HEK293 (cell line): ENCODE results near the gene STT3A.

Source experiments
- AEBP2 ChIP-seq: fragments of 450-650 bp; formaldehyde crosslinking; IDR thresholded peaks from 2 replicates; pipeline ENCODE4 v1.5.1; 2016; ENCODE audit warnings: missing biosample characterization, missing genetic modification characterization, borderline replicate concordance
- CTCF ChIP-seq: fragments of 450-650 bp; formaldehyde crosslinking; IDR thresholded peaks from 2 replicates; pipeline ENCODE4 v1.5.1; 2016; ENCODE audit warnings: missing biosample characterization, missing genetic modification characterization
- GLI4 ChIP-seq: fragments of 450-650 bp; formaldehyde crosslinking; IDR thresholded peaks from 2 replicates; pipeline ENCODE4 v1.5.1; 2016; ENCODE audit warnings: missing biosample characterization, missing genetic modification characterization
- GLIS1 ChIP-seq: fragments of 450-650 bp; formaldehyde crosslinking; IDR thresholded peaks from 2 replicates; pipeline ENCODE4 v1.5.1; 2016; ENCODE audit warnings: missing biosample characterization, missing genetic modification characterization
- HIC1 ChIP-seq: fragments of 450-650 bp; formaldehyde crosslinking; IDR thresholded peaks from 2 replicates; pipeline ENCODE4 v1.5.1; 2016; ENCODE audit warnings: missing biosample characterization, missing genetic modification characterization
- IKZF3 ChIP-seq: fragments of 450-650 bp; IDR thresholded peaks from 2 replicates; pipeline ENCODE4 v1.5.0; 2018; ENCODE audit warnings: missing biosample characterization, mild to moderate bottlenecking, missing genetic modification characterization, moderate library complexity
- PRDM1 ChIP-seq: fragments of 450-650 bp; formaldehyde crosslinking; IDR thresholded peaks from 2 replicates; pipeline ENCODE4; 2016; ENCODE audit warnings: missing biosample characterization, missing genetic modification characterization
- REPIN1 ChIP-seq: fragments of 450-650 bp; formaldehyde crosslinking; IDR thresholded peaks from 2 replicates; pipeline ENCODE4 v1.5.1; 2017; ENCODE audit warnings: missing biosample characterization, missing genetic modification characterization, low read depth
- REST ChIP-seq: fragments of 450-650 bp; formaldehyde crosslinking; IDR thresholded peaks from 2 replicates; pipeline ENCODE4 v1.5.1; 2016; ENCODE audit warnings: missing biosample characterization, missing genetic modification characterization
- SP2 ChIP-seq: fragments of 450-650 bp; formaldehyde crosslinking; IDR thresholded peaks from 2 replicates; pipeline ENCODE4 v1.5.1; 2016; ENCODE audit warnings: missing biosample characterization, missing genetic modification characterization
- ZNF175 ChIP-seq: fragments of 450-650 bp; formaldehyde crosslinking; IDR thresholded peaks from 2 replicates; pipeline ENCODE4 v1.5.1; 2016; ENCODE audit warnings: missing biosample characterization, missing genetic modification characterization
- ZNF223 ChIP-seq: fragments of 450-650 bp; formaldehyde crosslinking; IDR thresholded peaks from 2 replicates; pipeline ENCODE4 v1.5.1; 2016; ENCODE audit warnings: missing biosample characterization, missing genetic modification characterization
- ZNF274 ChIP-seq, 2 experiments: fragments of 200-500 bp in 1 of 2; fragments of 450-650 bp in 1 of 2; sonication (Bioruptor generic) in 1 of 2; formaldehyde crosslinking in 1 of 2; IDR thresholded peaks; 2 replicates each; pipeline versions ENCODE4 v1.5.1 to v1.6.1; 2014 to 2016; ENCODE audit warnings: borderline replicate concordance in 1 of 2, inconsistent platforms in 1 of 2, low read length in 1 of 2, missing biosample characterization in 1 of 2, missing genetic modification characterization in 1 of 2
- ZNF398 ChIP-seq: fragments of 450-650 bp; formaldehyde crosslinking; IDR thresholded peaks from 2 replicates; pipeline ENCODE4 v1.5.1; 2017; ENCODE audit warnings: missing biosample characterization, missing genetic modification characterization
- ZNF514 ChIP-seq: fragments of 450-650 bp; formaldehyde crosslinking; IDR thresholded peaks from 2 replicates; pipeline ENCODE4 v1.5.1; 2016; ENCODE audit warnings: missing biosample characterization, missing genetic modification characterization
- ZNF621 ChIP-seq: fragments of 450-650 bp; formaldehyde crosslinking; IDR thresholded peaks from 2 replicates; pipeline ENCODE4 v1.5.1; 2017; ENCODE audit warnings: missing biosample characterization, missing genetic modification characterization
- ZNF707 ChIP-seq: fragments of 450-650 bp; formaldehyde crosslinking; IDR thresholded peaks from 2 replicates; pipeline ENCODE4 v1.5.1; 2016; ENCODE audit warnings: missing biosample characterization, missing genetic modification characterization
- ZNF776 ChIP-seq: fragments of 450-650 bp; formaldehyde crosslinking; IDR thresholded peaks from 2 replicates; pipeline ENCODE4 v1.5.0; 2017; ENCODE audit warnings: missing biosample characterization, missing genetic modification characterization, borderline replicate concordance
- ZNF792 ChIP-seq: fragments of 450-650 bp; formaldehyde crosslinking; IDR thresholded peaks from 2 replicates; pipeline ENCODE4 v1.5.1; 2016; ENCODE audit warnings: missing biosample characterization, missing genetic modification characterization
- ZSCAN18 ChIP-seq: fragments of 450-650 bp; formaldehyde crosslinking; IDR thresholded peaks from 2 replicates; pipeline ENCODE4 v1.5.1; 2016; ENCODE audit warnings: missing biosample characterization, missing genetic modification characterization
- ZXDB ChIP-seq: fragments of 450-650 bp; formaldehyde crosslinking; IDR thresholded peaks from 2 replicates; pipeline ENCODE4 v1.5.1; 2016; ENCODE audit warnings: missing biosample characterization, missing genetic modification characterization

The STT3A gene

GRCh38 chr11:125626288-125626950 lies 33.8 kb downstream of the STT3A start (continued):
- TF ChIP-seq ZNF621 (tag by site-specific recombination) (no peak), ZXDB (tag by site-specific recombination) (no peak), ZNF707 (tag by site-specific recombination) (no peak), ZNF792 (tag by site-specific recombination) (no peak), ZNF223 (tag by site-specific recombination) (no peak), SP2 (tag by site-specific recombination) (peak; percentile 9), ZNF514 (tag by site-specific recombination) (no peak), ZNF776 (no peak), REPIN1 (no peak), ZNF398 (tag by site-specific recombination) (peak; percentile 93), PRDM1 (tag by site-specific recombination) (no peak), GLIS1 (0 out of 2 replicates have a peak, but pooled peaks have one; percentile 36), ZSCAN18 (tag by site-specific recombination) (no peak), ZNF175 (no peak), CTCF (peak; percentile 65; the same call in 1 of the 2 replicates), ZNF274 (IDR thresholded peaks at IDR 0.05; ENCODE audit: low read length) (no peak), ZNF274 (tag by site-specific recombination; IDR thresholded peaks at IDR 0.05; ENCODE audit: borderline replicate concordance) (no peak), AEBP2 (tag by site-specific recombination) (no peak), IKZF3 (tag by site-specific recombination) (0 out of 2 replicates have a peak, but pooled peaks have one; percentile 87), HIC1 (tag by site-specific recombination) (no peak), REST (tag by site-specific recombination) (0 out of 2 replicates have a peak, but pooled peaks have one; percentile 7), GLI4 (tag by site-specific recombination) (no peak)
